Vagina (tissue), 2 donors: ENCODE data around the gene GPR142.

Experiments used
- POLR2A ChIP-seq, 2 donors: fragments of 450-650 bp; IDR thresholded peaks; one replicate each; pipeline ENCODE4 v1.6.1; 2017; ENCODE audit warnings: antibody characterized with exemption in 2 of 2, mild to moderate bottlenecking in 2 of 2, moderate library complexity in 2 of 2
- POLR2AphosphoS5 ChIP-seq, 2 donors: sonication (generic); formaldehyde crosslinking; IDR thresholded peaks; one replicate each; pipeline ENCODE4 v1.9.0; 2017; ENCODE audit warnings: antibody characterized with exemption in 2 of 2, mild to moderate bottlenecking in 2 of 2, low read depth in 1 of 2; ENCODE audit not compliant: insufficient read depth in 1 of 2
- TF ChIP-seq, protein P1 (sequence below), 3 experiments: fragments of 450-650 bp in 2 of 3; fragments of 200-600 bp in 1 of 3; sonication (generic) in 1 of 3; IDR thresholded peaks; one replicate each; pipeline ENCODE4 v1.5.1; 2017 to 2019; ENCODE audit warnings: antibody characterized with exemption in 3 of 3, mild to moderate bottlenecking in 2 of 3, moderate library complexity in 2 of 3

DNA sequence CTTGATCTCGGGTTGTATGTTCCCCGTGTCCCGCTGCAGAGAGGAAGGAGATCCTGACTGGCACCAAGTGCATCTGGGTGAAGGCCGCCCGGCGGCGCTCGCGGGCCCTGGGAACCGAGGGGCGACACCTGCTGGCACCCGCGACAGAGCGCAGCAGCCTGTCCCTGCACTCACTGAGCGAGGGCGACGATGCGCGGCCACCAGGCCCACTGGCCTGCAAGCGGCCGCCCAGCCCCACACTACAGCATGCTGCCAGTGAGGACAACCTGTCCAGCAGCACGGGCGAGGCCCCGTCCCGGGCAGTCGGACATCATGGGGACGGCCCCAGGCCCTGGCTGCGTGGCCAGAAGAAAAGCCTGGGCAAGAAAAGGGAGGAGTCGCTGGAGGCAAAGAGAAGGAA is 13.2 kb upstream of the GPR142 start:
- TF ChIP-seq POLR2A (IDR thresholded peaks at IDR 0.05) (no peak), POLR2AphosphoS5 (IDR thresholded peaks at IDR 0.05; ENCODE audit: insufficient read depth in 1 of 2, low read depth in 1 of 2) (no peak)
- TF ChIP-seq, protein P1, sequence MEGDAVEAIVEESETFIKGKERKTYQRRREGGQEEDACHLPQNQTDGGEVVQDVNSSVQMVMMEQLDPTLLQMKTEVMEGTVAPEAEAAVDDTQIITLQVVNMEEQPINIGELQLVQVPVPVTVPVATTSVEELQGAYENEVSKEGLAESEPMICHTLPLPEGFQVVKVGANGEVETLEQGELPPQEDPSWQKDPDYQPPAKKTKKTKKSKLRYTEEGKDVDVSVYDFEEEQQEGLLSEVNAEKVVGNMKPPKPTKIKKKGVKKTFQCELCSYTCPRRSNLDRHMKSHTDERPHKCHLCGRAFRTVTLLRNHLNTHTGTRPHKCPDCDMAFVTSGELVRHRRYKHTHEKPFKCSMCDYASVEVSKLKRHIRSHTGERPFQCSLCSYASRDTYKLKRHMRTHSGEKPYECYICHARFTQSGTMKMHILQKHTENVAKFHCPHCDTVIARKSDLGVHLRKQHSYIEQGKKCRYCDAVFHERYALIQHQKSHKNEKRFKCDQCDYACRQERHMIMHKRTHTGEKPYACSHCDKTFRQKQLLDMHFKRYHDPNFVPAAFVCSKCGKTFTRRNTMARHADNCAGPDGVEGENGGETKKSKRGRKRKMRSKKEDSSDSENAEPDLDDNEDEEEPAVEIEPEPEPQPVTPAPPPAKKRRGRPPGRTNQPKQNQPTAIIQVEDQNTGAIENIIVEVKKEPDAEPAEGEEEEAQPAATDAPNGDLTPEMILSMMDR (IDR thresholded peaks at IDR 0.05), result peak in 1 of 3 experiments; percentile 17
